GM12878 (cell line): Measurements from ENCODE around the gene ANKRD33.

ENCODE experiments used
- CHD2 ChIP-seq: IDR thresholded peaks from 2 replicates; pipeline ENCODE4 v1.6.1; 2011; ENCODE audit warnings: low read depth, low read length, improper control_type of control experiment, borderline replicate concordance
- POLR2AphosphoS5 ChIP-seq: IDR thresholded peaks from 2 replicates; pipeline ENCODE4 v1.6.1; 2011; ENCODE audit warnings: mild to moderate bottlenecking, low read length, inconsistent platforms
- STAT3 ChIP-seq: IDR thresholded peaks from 2 replicates; pipeline ENCODE4 v1.6.1; 2011; ENCODE audit warnings: low read depth, low read length, improper control_type of control experiment
- TCF7 ChIP-seq: IDR thresholded peaks from 2 replicates; pipeline ENCODE4 v1.6.1; 2014; ENCODE audit warnings: antibody characterized with exemption, borderline replicate concordance
- ZNF274 ChIP-seq: IDR thresholded peaks from one replicate; pipeline ENCODE4 v1.8.0; 2011; ENCODE audit not compliant: insufficient read length, insufficient read depth

GRCh38 chr12:51869496-51869865 is 18.4 kb upstream of the ANKRD33 start:
- TF ChIP-seq STAT3 (no peak), CHD2 (no peak), TCF7 (no peak), POLR2AphosphoS5 (no peak), ZNF274 (no peak)
